Fibroblast of skin of right biceps (primary cell): Measurements from ENCODE around the gene CNOT3.
"Not testable (repeated sequence)": the region's sequence is repeated elsewhere in the genome, so short reads cannot be mapped to it uniquely, and the experiment has no call there.

Experiments
- DNase-seq: peaks from one replicate; pipeline ENCODE4 v3.0.0-alpha.2; 2013

CNOT3 gene

DNA sequence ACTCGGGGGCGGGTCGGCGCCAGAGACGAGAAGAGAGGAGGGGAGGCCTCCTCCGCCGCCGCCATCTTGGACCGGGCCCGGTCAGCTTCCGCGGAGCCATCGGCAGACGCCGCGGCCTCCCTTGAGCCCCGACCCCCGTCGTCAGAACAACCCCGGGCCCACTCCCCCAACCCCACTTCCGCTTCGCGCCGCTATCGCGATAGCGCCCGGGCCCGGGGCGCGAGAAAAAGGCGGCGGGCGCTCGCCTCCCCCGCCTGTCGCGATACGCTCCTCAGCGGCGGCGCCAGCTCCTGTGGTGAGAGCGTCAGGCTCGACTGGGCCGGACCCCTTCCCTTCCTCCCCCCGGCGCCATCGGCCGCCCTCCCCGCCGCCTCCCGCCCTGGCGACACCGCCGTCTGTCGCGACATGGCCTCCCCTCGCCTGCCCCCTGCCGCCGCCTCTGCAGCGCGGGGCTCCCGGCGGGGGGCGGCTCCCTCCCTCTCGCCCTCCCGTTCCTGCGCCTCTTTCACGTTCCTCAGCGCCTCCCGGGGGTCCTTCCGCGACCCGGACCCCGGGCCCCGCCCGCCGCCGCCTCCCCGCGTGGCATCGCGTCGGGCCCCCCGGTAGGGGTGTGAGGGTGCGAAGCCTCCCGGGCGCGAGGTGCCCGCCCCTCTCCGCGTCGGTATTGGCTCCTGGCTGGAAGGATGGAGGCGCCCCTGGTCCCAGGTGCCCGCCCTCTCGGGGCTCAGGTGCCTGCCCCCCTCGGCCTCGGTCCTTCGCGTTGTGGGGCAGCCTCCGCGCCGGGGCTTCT, at the start of gene CNOT3:
Gene CNOT3, plus strand, starts transcription at position 64 of the 790 bp plus-strand sequence. CDS start 5,217 bp downstream, outside the sequence.
- DNase-seq, result no peak

DNA sequence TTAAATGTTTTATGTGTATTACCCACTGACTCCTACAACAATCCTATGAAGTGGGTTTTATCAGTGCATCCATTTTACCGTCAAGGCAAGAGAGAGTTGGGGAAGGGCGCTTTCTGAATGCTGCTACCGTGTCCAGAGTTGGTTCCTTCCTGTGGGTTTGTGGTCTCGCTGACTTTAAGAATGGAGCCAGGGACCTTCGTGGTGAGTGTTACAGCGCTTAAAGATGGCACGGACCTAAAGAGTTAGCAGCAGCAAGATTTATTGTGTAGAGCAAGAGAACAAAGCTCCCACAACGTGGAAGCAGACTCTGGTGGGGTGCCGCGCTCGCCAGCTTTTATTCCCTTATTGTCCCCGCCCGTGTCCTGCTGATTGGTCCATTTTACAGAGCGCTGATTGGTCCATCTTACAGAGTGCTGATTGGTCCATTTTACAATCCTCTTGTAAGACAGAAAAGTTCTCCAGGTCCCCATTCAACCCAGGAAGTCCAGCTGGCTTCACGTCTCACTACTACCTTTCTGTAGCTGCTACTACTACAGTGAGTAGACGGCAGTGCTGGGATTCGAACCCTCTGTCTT, 43.0 kb upstream of the CNOT3 start:
- no peak for DNase-seq

DNA sequence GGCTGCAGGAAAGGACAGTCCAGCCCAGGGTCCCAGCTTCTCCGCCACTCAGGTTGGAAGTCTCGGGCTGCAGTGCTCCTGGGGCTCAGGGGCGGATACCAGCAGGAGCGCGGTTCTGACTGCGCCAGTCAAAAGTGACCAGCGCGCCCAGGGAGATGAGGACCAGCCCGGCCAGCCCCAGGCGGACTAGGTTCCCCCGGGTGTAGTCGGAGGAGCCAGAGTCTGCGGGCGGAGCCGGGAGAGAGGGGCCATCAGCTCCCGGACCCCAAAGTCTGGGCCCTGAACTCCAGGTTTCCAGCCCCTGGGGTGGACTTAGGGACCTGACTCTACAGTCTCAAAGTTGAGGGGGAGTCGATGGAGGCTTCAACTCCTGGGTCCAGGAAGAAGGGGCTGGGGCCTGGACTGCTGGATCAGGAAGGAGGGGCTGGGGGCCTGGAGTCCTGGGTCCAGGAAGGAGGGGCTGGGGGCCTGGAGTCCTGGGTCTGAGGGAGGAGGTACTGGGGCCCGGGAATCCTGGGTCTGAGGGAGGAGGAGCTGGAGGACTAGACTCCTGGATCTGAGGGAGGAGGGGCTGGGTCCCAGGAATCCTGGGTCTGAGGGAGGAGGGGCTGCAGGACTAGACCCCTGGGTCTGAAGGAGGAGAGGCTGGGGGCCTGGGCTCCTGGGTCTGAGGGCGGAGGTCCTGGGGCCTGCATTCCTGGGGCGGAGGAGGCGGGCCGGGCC, 42.3 kb upstream of the CNOT3 start:
- no peak for DNase-seq

DNA sequence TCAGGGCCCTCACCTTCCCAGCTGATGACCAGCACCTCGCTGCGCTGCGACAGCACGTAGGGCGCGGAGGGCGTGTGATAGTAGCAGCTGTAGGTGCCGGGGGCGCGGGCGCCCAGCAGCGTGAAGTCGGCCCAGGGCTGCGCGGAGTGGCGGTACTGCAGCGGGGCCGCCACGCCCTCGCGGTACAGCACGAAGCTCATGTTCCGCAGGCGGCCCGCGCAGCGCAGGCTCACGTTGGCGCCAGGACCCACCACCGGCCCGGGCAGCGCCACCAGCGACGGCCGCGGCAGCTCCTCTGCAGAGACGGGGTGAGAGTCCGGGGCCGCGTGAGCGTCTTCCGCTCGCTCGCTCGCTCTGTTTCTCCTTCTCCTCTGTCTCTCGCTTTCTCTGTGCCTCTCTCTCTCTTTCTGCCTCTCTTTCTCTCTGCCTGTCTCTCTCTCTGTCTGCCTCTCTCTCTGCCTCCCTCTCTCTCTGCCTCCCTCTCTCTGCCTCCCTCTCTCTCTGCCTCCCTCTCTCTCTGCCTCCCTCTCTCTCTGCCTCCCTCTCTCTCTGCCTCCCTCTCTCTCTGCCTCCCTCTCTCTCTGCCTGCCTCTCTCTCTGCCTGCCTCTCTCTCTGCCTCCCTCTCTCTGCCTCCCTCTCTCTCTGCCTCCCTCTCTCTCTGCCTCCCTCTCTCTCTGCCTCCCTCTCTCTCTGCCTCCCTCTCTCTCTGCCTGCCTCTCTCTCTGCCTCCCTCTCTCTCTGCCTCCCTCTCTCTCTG, 41.5 kb upstream of the CNOT3 start:
- DNase-seq, result peak; percentile 58

DNA sequence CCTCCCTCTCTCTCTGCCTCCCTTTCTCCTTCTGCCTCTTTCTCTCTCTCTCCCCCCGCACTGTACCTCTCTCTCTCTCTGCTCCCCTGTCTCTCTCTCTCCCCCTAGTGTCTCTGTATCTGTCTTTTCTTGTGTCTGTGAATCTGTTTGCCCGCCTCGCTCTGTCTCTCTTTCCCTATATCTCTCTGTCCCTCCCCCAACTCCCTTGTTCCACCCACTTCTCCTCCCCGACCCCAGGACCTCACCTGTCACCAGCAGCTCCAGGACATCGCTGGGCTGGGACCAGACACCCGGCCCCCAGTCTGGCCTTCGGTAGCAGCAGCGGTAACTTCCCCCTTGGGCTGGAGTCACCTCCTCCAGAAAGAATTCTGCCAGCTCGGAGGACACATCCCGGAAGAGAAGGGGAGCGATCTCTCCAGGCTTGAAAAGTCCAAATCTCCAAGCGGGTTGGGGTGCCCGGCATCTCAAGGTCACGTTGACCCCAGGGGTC, 40.9 kb upstream of the CNOT3 start:
- DNase-seq, result peak; percentile 60

DNA sequence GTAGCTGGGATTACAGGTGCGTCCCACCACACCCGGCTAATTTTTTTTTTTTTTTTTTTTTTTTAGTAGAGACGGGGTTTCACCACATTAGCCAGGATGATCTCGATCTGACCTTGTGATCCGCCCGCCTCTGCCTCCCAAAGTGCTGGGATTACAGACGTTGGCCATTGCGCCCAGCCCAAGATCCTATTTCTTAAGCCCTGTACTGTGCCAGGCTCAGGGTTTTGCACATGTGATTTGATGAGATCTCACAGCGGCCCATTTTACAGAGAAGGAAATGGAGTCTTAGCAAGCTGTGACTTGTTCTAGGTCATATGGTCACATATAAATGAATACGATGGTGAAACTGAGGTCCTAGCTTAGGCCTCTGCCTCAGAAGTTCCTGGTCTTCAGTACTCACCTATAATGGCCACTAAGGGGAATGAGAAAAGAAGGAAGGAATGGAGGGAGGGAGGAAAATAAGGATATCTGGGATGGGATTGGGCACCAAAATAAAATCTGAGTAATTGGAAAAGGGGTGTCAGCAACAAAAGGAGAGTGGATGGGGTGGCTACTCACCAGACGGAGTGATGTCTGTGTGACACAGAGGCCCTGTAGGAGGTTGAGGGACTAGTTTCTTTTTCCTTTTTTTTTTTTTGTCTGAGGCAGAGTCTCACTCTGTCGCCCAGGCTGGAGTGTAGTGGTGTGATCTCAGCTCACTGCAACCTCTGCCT, 38.2 kb upstream of the CNOT3 start:
- no peak for DNase-seq

DNA sequence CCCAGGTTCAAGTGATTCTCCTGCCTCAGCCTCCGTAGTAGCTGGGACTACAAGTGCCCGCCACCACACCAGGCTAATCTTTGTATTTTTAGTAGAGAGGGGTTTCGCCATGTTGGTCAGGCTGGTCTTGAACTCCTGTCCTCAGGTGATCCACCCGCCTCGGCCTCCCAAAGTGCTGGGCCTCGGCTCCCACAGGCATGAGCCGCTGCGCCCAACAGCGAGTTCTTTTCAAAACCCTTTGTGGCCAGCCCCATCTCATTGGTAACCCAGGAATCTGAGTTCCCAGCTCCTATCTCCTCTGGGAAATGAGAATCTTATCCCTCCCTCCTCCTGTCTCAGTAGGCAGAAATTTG, 37.7 kb upstream of the CNOT3 start:
- DNase-seq, result not testable (repeated sequence)

DNA sequence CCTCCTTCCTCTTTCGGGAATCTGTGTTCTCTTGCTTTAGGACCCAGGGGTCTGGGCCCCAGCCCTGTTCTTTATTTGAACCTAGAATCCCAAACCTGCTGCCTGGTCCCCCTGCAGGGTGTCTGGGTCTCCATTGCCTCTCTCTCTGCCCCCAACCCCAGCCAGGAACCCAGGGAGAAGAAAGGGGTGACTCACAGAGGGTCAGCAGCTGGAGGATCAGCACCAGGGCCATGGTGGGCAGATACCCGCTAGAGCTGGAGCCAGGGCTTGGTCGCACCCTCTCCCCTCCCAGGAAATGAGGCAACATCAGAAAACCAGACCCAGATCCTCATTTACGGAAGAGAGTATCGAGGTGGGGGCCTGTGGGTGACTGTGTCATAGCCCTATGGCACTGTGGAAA, 37.0 kb upstream of the CNOT3 start, which contains the start of gene OSCAR:
Gene OSCAR, minus strand, starts transcription at position 243 of the 400 bp plus-strand sequence. Its CDS starts 11 bp downstream, at position 232.
- DNase-seq, result peak; percentile 35

DNA sequence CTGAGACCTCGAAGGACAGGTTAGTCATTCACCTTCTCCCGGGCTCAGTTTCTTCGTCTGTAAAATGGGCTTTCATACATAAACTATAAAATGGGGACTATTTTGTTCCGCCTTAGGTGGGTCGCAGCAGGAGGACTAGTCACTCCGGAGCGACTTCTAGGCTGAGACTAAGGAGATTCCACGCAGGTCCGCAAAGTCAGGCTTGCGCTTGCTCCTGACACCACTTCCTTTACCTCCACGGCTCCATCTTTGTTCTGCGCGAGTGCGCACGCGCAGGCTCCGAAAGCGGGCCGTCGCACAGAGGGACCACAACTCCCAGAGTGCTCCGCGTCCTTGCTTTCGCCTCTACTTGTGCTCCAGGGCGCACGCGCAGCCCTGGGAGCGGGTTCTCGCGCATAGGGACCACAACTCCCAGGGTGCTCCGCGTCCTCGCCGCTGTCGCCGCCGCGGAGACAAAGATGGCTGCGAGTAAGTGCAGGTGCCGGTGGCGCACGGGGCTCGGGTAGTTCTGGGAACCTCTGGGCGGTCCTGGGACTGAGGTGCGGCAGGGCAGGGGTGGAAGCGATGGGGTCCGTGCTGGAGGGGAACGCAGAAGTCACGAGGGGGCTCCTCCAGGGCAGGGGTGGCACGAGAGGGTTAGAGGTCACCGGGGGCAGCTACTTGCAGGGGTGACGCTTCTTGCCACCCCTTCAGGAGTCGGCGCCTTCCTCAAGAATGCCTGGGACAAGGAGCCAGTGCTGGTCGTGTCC, 35.0 kb upstream of the CNOT3 start, which contains the start of gene NDUFA3:
Gene NDUFA3, plus strand, starts transcription at position 435 of the 749 bp plus-strand sequence. Its CDS starts 24 bp downstream, at position 459.
- DNase-seq, result peak; percentile 98

DNA sequence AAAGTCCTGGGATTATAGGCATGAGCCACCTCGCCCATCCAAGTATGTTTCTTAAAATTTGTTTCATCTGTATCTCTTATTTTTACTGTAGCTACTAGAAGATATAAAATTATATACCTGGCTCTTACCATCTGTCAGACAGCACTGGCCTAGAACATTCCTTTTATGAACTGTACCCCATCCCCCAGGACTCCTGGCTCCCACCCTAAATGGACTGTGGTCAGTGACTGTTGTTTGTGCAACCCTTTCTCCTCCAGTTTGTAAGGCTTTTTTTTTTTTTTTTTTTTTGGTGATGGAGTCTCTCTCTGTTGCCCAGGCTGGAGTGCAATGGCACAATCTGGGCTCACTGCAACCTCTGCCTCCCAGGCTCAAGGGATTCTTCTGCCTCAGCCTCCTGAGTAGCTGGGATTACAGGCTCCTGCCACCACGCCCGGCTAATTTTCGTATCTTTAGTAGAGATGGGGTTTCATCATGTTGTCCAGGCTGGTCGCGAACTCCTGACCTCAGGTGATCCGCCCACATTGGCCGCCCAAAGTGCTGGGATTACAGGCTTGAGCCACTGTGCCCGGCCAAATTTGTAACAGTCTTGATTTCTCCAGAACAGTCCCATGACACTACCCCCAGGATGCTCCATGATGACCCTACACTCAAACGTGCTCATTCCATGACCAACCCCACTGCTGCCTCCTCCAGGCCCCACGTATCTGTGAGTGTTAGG, 32.4 kb upstream of the CNOT3 start:
- no peak for DNase-seq

DNA sequence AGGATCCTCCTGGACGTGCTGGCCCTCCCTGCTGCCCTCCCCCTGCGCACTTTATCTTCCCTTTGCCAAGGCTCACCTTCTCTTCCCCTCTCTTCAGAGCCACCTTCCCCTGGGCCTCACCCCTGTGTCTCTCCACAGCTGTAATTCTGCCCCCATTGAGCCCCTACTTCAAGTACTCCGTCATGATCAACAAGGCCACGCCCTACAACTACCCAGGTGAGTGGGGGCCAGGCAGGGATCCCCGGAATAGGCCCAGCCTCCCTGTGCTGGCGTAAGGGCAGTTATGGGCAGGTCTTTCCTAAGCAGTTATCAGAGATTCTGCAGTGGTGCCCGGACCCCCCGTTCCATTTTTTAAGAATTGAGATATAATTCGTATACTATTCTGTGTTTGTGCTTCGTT, 31.8 kb upstream of the CNOT3 start:
- DNase-seq, result no peak

DNA sequence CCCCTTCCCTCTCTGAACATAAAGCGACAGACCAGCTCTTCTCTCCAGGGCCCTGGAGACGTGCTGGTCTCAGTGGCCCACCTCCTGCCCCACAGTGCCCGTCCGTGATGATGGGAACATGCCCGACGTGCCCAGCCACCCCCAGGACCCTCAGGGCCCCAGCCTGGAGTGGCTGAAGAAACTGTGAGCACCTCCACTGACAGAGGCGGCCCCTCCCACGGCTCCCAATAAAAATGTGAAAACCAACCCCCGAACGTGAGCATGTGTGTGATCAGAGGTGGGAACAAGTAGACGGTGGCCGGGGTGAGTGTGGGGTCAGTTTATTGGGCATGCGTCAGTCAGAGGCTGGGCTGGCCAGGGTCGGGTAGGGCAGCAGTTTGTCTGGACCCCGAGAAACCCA, 30.8 kb upstream of the CNOT3 start:
- DNase-seq, result no peak

DNA sequence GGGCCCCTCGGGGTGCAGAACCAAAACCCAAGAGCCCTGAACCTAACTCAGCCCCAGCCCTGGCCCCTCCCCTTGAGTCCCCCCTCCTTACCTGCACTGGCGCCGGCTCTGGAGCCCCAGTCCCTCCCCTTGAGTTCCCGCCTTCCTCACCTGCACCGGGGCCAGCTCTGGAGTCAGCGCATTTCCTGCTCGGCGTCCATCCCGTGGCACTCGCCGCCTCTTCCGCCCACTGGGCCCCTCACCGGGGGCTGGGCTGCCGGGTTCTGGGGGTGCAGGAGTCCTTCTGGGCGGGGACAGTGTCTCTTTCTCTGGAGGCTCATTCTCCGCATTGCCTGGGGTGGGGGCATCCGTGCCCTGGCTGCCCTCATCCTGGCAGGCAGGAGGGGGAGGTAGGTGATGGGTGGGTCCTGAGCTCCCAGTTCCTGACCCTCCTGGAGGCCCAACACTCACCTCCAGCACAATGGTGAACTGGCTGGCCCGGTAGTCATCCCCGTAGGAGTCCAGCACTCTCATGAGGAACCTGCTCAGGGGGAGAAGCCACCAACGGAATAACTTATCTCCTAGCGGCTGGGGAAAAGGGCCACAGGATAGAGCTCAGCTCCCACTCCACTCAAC, 29.6 kb upstream of the CNOT3 start:
- no peak for DNase-seq

DNA sequence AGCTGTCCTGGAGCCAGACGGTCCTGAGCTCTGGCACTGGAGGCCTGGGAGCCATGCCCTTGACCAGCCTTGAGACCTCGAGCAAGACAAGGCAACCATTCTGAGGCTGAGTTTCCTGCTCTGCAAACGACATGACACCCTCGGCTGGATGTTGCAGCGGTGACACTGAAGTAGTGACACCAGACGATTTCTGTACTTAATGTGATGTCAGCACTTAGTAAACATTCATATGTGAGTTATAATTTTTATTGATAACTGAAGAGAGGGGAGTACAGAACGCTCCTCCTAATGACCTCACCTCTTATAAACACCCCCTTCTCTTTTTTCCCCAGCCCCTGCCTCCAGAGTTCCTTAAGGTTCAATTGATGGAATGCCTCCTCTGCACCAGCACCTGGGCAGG, 29.1 kb upstream of the CNOT3 start:
- no peak for DNase-seq

DNA sequence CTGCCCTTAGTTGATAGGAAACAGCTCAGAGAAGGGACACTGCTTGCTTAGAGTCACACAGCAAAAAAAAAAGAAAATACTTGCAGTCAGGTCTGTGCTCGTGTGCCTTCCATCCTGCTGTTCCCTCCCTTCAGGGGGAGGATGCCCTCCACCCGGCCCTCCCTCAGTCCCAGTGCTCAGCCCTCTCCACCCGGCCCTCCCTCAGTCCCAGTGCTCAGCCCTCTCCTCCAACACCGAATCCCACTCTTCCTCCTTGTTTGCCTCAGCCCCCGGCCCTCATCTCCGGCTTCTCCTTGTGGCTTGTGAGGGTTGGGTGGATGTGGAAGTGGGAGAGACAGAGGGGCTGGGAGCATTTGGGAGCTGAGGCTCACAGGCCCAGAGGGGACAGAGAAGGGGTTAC, 27.9 kb upstream of the CNOT3 start:
- no peak for DNase-seq

DNA sequence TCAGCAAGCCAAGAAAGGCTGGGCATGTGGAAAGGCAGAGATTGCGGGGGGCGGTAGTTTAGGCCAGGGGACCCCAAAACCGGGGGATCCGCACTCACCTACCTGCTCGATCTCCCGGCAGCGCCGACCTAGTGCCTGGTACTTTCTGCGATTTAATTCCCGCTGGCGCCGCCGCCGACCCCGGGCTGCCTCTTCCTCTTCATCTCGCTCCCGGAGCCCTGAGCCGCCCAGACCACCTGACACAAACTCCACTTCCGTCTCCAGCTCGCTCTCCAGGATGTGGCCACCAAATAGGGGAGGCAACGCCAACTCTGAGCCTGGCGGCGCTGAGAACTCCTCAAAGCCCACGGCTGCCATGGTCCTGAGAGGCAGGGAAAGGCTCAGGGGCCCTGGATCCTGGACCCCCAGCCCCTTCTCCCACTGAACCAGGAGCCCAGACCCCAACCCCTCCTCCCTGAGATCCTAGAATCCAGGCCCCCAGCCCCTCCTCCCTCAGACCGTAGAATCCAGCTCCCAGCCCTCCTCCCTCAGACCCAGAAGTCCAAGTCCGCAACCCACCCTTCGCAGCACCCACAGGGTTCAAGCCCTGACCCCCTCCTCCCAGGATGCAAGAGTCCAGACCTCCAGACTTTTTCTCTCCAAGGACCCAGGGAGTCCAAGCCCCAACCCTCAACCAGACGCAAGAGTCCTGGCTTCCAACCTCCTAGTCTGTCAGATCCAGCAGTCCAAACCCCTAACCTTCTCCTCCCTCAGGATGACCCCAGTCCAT, 23.0 kb upstream of the CNOT3 start:
- peak; percentile 19 for DNase-seq

DNA sequence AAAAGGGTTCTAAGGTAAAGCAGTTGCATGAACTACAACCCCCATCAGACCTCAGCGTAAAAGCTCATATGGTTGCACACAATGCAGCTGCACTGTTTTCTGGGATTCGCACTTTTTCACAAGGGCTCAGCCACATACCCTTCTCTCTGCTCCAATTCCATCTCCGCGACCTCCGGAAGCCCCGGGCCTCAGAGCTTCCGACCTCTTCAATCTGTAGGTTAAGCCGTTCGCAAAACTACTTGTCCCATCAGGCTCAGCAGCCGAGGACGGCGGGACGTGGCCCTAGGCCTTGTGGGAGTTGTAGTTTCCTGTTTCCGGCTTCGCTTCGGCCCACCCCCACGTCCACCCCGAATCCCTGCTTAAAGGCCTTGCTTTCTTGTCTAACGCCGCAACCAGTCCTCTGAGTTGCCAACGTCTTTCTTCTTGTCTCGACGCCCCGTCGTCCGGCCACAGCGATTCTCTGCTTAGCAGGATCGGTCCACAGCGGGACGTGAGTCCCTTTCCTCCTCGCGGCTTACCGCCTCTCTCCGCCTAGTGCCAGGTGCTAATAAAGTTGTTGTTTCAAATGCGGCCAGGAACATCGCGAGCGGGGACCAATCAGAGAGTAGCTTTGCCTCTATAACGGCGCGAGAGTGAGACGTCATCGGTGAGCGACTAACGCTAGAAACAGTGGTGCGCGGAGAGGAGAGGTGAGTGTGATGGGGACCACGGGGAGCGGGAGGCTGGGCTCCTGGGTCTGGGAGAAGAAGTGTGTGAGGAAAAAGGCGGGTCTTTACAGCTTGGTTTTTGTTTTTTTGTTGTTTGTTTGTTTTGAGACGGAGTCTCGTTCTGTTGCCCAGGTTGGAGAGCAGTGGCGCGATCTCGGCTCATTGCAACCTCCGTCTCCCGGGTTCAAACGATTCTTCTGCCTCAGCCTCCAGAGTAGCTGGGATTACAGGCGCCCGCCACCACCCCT, 22.2 kb upstream of the CNOT3 start, which contains the start of the genes PRPF31 and TFPT:
Gene PRPF31, plus strand, starts transcription at position 646 of the 955 bp plus-strand sequence. CDS start 2,525 bp downstream, outside the sequence.
Gene TFPT, minus strand, starts transcription at position 549 of the 955 bp plus-strand sequence. Its CDS starts 388 bp downstream, at position 161.
- peak; percentile 99 for DNase-seq

DNA sequence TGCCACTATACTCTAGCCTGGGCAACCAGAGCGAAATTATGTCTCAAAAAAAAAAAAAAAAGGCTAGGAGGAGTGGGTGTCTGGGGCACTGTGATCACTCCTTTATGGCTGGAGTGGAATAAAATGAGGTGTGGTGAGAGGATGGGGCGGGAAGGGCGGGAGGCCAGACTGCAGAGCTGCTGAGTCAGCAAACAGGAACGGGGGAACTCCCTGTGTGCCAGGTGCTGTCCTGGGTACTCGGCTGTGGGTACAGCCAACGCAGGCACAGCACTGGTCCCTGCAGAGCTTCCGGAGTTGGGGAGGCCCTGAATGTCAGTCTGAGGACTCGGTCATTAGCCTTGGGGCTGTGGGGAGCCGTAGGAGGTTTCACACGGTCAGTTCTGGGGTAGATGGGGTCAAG, 16.3 kb upstream of the CNOT3 start:
- no peak for DNase-seq
